ENCODE data around the gene MUCL1. TPM values are rescaled to one million over a fixed set of nuclear protein-coding genes. Genes with fewer than 3 reads are reported as not detected.

MUCL1 gene
- total RNA-seq, 1 experiment from 2014 or later = not detected

- no peak overlapping the region for H2BK15ac ChIP-seq (ENCODE audit: low read depth, low read length)
- H3K18ac ChIP-seq (ENCODE audit: insufficient read length, low read depth, low read length) = no peak overlapping the region
- H3K23me2 ChIP-seq (ENCODE audit: insufficient read length, low read depth, low read length, poor library complexity, severe bottlenecking) = no peaks in the 10 kb centered on the region
- Mint-ChIP-seq H3K27me3 (ENCODE audit: low read depth) (peaks cover 36% of the 10 kb centered on the region), H3K9me3 (no peaks in the 10 kb centered on the region), H3K4me3 (no peak overlapping the region), H3K4me1 (peaks cover 16 to 25% of the 10 kb centered on the region in 2 experiments), H3K27ac (0 out of 7 replicates have a peak overlapping the region, but pooled peaks of 1 of the 3 experiments have one; percentile 34), H3K36me3 (ENCODE audit: insufficient read depth in 1 of 3, low read depth in 3 of 3) (no peaks in the 10 kb centered on the region)
- H4K5ac ChIP-seq (ENCODE audit: insufficient read length, low read depth, low read length) = no peak overlapping the region
- no peaks in the 10 kb centered on the region for H4K20me1 ChIP-seq (ENCODE audit: control insufficient read depth, insufficient read depth, insufficient read length)
- H4K8ac ChIP-seq (replicated peaks; ENCODE audit: insufficient read length, low read depth, low read length) = no peak overlapping the region
- no peak overlapping the region for H2BK12ac ChIP-seq (ENCODE audit: insufficient read length, low read depth, low read length)
- H4K91ac ChIP-seq (ENCODE audit: insufficient read length, low read depth, low read length) = no peak overlapping the region
- H3K9ac ChIP-seq (ENCODE audit: extremely low read depth, insufficient read length, low read length) = no peak overlapping the region
- no peak overlapping the region for H2AFZ ChIP-seq (ENCODE audit: low read length)
- H3K9me3 ChIP-seq (ENCODE audit: control insufficient read depth, low read depth, low read length) = no peaks in the 10 kb centered on the region
- no peak for TF ChIP-seq CTCF (conservative IDR thresholded peaks at IDR 0.05)
- H3T11ph ChIP-seq (ENCODE audit: low read length) = no peak overlapping the region
- H2BK5ac ChIP-seq (ENCODE audit: insufficient read length, low read length) = no peak overlapping the region
- no peak overlapping the region for H3K56ac ChIP-seq (ENCODE audit: insufficient read length, low read depth, low read length)
- no peak for DNase-seq
- H3K27ac ChIP-seq (ENCODE audit: insufficient read length, low read depth, low read length) = no peak overlapping the region
- no peak overlapping the region for H2BK120ac ChIP-seq (ENCODE audit: low read depth, low read length, poor library complexity, severe bottlenecking)
- H3K14ac ChIP-seq (ENCODE audit: insufficient read depth, low read length) = no peak overlapping the region
- H2BK20ac ChIP-seq (ENCODE audit: low read depth, low read length, poor library complexity, severe bottlenecking) = no peak overlapping the region
- H3K79me2 ChIP-seq (ENCODE audit: insufficient read depth, low read length) = no peaks in the 10 kb centered on the region
- H3K4me1 ChIP-seq (ENCODE audit: insufficient read depth, low read length) = no peaks in the 10 kb centered on the region
- H3K4ac ChIP-seq (ENCODE audit: low read depth, low read length) = no peak overlapping the region
- WGBS (ENCODE audit: extremely low coverage, insufficient read length, low lambda C conversion rate) = no CpG with 5 or more reads among the region's 1 CpG
- H3K79me1 ChIP-seq (ENCODE audit: insufficient read depth, low read depth, low read length, poor library complexity, severe bottlenecking) = no peaks in the 10 kb centered on the region
- H3K4me2 ChIP-seq (ENCODE audit: insufficient read depth, insufficient read length, low read length) = no peak overlapping the region
- no peak overlapping the region for H2AK5ac ChIP-seq (ENCODE audit: insufficient read length, low read length)
- peaks cover under 1% of the 10 kb centered on the region; the same call in 1 of the 2 replicates for H3K27me3 ChIP-seq (ENCODE audit: insufficient read depth, low read length)
- H3K23ac ChIP-seq (ENCODE audit: insufficient read length, low read depth, low read length) = no peak overlapping the region
Measured at GRCh38 chr12:54863948-54864618, 9.8 kb downstream of the MUCL1 start.
